ENCODE results near the gene C9.

Gene C9

DNA sequence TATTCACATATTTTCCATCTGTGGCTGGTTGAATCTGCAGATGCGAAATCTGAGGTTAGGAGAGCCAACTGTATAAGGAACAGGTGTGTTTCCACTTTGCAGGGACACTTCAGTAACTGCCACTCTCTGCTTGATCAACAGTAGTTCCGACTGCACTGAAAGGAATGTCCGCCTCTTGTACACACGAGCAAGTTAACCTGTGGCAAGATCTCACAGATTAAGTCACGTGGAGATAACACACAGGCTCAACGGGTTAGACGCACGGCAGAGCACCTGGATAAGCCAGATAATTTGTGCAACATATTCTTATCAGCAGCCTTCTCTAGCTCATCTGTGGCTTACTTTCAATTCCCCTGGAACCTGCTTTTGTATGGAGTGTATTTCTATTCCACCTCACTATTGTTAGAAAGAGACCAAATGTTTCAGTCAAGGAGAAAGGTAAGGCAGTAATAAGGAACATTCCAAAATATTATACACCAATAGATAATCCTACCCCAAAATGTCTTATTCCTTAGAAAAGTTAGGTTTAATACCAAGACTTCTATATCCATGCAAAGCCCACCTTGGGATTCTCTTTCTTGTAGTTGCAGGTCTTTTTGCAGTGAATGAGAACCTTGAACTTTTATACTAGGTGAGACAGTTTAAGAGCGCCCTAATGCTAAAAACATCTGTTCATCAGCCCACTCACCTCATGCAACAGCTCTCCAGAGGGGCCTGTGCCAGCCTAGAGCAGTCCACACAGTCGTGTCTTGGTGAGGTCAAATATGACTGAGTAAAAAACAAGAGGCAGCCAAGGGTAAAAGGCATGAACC is 6.5 kb upstream of the C9 start:
- no peaks in the 10 kb centered on the region for H4K20me1 ChIP-seq (ENCODE audit: insufficient read depth)
- TF ChIP-seq, protein P1, sequence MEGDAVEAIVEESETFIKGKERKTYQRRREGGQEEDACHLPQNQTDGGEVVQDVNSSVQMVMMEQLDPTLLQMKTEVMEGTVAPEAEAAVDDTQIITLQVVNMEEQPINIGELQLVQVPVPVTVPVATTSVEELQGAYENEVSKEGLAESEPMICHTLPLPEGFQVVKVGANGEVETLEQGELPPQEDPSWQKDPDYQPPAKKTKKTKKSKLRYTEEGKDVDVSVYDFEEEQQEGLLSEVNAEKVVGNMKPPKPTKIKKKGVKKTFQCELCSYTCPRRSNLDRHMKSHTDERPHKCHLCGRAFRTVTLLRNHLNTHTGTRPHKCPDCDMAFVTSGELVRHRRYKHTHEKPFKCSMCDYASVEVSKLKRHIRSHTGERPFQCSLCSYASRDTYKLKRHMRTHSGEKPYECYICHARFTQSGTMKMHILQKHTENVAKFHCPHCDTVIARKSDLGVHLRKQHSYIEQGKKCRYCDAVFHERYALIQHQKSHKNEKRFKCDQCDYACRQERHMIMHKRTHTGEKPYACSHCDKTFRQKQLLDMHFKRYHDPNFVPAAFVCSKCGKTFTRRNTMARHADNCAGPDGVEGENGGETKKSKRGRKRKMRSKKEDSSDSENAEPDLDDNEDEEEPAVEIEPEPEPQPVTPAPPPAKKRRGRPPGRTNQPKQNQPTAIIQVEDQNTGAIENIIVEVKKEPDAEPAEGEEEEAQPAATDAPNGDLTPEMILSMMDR (conservative IDR thresholded peaks at IDR 0.05; ENCODE audit: low read depth, low read length) = no peak
- H3K4me3 ChIP-seq (IDR thresholded peaks at IDR 0.05; ENCODE audit: insufficient read depth, low read depth, low read length) = no peak overlapping the region
- H3K27me3 ChIP-seq (ENCODE audit: insufficient read depth, low read depth) = peaks cover 3% of the 10 kb centered on the region; the same call in 1 of the 2 replicates
- H3K27ac ChIP-seq = no peak overlapping the region
- no peak overlapping the region for H3K9ac ChIP-seq
- no peak overlapping the region for H3K4me2 ChIP-seq
- H3K4me1 ChIP-seq (ENCODE audit: low read depth, poor library complexity, severe bottlenecking) = peaks cover 3% of the 10 kb centered on the region
- no peaks in the 10 kb centered on the region for H3K79me2 ChIP-seq (ENCODE audit: insufficient read depth, low read depth)
- no peaks in the 10 kb centered on the region for H3K36me3 ChIP-seq (ENCODE audit: insufficient read depth)
- no peak overlapping the region for H2AFZ ChIP-seq (ENCODE audit: low read depth)

DNA sequence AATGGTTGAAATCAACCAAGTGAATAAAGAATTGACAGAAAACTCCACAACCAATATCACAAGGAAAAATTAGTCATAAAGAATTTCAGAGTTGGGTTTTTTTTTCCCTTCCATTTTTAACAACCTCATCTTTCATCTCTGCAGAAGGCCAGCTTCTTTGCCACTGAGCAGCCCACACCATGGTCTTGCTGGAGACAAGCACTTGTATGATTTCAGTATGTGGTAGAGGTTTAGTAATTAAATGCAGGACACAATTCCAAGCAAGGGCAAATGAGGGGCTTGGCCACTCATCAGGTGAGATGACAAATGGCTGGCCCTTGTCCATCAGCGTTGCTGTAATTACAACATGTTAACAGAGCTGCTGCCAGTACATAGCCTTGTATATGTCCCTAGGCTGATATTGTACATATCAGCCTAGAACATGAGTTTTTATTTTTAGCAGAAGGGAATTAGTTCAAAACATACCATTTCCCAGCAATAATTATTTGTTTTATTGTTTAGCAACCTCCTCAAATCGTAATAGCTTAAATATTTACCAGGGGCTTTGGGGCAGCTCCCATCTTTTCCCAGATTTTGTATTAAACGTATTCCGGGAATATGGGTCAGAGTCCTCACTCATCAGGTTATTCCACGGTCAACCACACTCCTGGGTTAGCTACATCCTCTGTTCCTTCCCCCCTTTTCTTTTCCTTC is 5.0 kb upstream of the C9 start:
- TF ChIP-seq, protein P1 (conservative IDR thresholded peaks at IDR 0.05; ENCODE audit: low read depth, low read length) = no peak
- H4K20me1 ChIP-seq (ENCODE audit: insufficient read depth) = no peaks in the 10 kb centered on the region
- H3K9ac ChIP-seq = no peak overlapping the region

DNA sequence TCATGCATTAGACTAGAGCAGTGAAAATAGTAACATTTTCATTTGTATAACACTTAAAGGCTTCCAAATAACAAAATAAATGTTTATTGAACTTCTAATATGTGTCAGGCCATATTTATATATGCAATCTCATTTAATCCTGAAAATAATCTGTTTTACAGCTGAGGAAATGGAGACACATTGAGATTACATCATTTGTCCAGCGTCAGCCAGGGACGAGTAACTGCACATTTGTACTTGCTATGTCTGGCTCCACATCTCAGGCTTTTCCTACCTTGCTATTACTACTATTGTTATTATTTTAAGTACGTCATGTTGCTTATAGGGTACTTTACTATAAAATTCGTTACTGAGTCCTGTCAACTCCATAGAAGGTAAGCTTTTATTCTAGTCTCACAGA is 3.8 kb upstream of the C9 start:
- H3K4me2 ChIP-seq = no peak overlapping the region
- H3K36me3 ChIP-seq (ENCODE audit: insufficient read depth) = no peaks in the 10 kb centered on the region
- peaks cover 3% of the 10 kb centered on the region for H3K4me1 ChIP-seq (ENCODE audit: low read depth, poor library complexity, severe bottlenecking)
- peaks cover 3% of the 10 kb centered on the region; the same call in 1 of the 2 replicates for H3K27me3 ChIP-seq (ENCODE audit: insufficient read depth, low read depth)
- H2AFZ ChIP-seq (ENCODE audit: low read depth) = no peak overlapping the region
- H3K79me2 ChIP-seq (ENCODE audit: insufficient read depth, low read depth) = no peaks in the 10 kb centered on the region
- no peaks in the 10 kb centered on the region for H4K20me1 ChIP-seq (ENCODE audit: insufficient read depth)
- no peak overlapping the region for H3K4me3 ChIP-seq (IDR thresholded peaks at IDR 0.05; ENCODE audit: insufficient read depth, low read depth, low read length)
- no peak overlapping the region for H3K27ac ChIP-seq
- TF ChIP-seq, protein P1 (conservative IDR thresholded peaks at IDR 0.05; ENCODE audit: low read depth, low read length) = no peak
- no peak overlapping the region for H3K9ac ChIP-seq

More for the DNA sequence above, 5.0 kb upstream of the C9 start:
- Histone ChIP-seq H2AFZ (ENCODE audit: low read depth) (no peak overlapping the region), H3K36me3 (ENCODE audit: insufficient read depth) (no peaks in the 10 kb centered on the region), H3K4me2 (no peak overlapping the region), H3K27ac (no peak overlapping the region), H3K4me1 (ENCODE audit: low read depth, poor library complexity, severe bottlenecking) (peaks cover 3% of the 10 kb centered on the region), H3K4me3 (IDR thresholded peaks at IDR 0.05; ENCODE audit: insufficient read depth, low read depth, low read length) (no peak overlapping the region), H3K79me2 (ENCODE audit: insufficient read depth, low read depth) (no peaks in the 10 kb centered on the region), H3K27me3 (ENCODE audit: insufficient read depth, low read depth) (peaks cover 3% of the 10 kb centered on the region; the same call in 1 of the 2 replicates)

DNA sequence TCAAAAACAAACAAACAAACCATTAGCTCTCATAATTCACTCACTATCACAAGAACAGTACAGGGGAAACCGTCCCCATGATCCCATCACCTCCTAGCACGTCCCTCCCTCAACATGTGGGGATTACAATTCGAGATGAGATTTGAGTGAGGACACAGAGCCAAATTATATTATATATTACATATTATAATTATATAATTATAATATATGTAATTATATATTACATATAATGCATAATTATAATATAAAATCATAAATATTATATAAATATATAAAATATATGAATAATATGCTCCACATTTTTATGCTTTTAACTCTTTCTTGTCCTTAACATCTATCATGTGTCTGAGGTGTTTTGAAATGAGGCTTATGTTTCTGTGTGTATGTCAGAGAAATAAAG is 3.4 kb upstream of the C9 start:
- Histone ChIP-seq H3K27ac (no peak overlapping the region), H3K4me1 (ENCODE audit: low read depth, poor library complexity, severe bottlenecking) (peaks cover 3% of the 10 kb centered on the region), H3K4me3 (IDR thresholded peaks at IDR 0.05; ENCODE audit: insufficient read depth, low read depth, low read length) (no peak overlapping the region), H4K20me1 (ENCODE audit: insufficient read depth) (no peaks in the 10 kb centered on the region), H3K36me3 (ENCODE audit: insufficient read depth) (no peaks in the 10 kb centered on the region), H3K4me2 (no peak overlapping the region), H3K9ac (no peak overlapping the region), H3K27me3 (ENCODE audit: insufficient read depth, low read depth) (peaks cover 3% of the 10 kb centered on the region; the same call in 1 of the 2 replicates), H2AFZ (ENCODE audit: low read depth) (no peak overlapping the region), H3K79me2 (ENCODE audit: insufficient read depth, low read depth) (no peaks in the 10 kb centered on the region)
- TF ChIP-seq, protein P1 (conservative IDR thresholded peaks at IDR 0.05; ENCODE audit: low read depth, low read length) = no peak
